HG02588 (cell line): ENCODE data around the gene MAGI1.
"Not testable (repeated sequence)": the region's sequence is repeated elsewhere in the genome, so short reads cannot be mapped to it uniquely, and the experiment has no call there.

Experiments used
- ATAC-seq: cut with Tn5 transposase; IDR thresholded peaks from one replicate; pipeline ENCODE4 v1.9.1; 2021; ENCODE audit warnings: mild to moderate bottlenecking, moderate library complexity; ENCODE audit not compliant: unreplicated experiment

Gene MAGI1

DNA sequence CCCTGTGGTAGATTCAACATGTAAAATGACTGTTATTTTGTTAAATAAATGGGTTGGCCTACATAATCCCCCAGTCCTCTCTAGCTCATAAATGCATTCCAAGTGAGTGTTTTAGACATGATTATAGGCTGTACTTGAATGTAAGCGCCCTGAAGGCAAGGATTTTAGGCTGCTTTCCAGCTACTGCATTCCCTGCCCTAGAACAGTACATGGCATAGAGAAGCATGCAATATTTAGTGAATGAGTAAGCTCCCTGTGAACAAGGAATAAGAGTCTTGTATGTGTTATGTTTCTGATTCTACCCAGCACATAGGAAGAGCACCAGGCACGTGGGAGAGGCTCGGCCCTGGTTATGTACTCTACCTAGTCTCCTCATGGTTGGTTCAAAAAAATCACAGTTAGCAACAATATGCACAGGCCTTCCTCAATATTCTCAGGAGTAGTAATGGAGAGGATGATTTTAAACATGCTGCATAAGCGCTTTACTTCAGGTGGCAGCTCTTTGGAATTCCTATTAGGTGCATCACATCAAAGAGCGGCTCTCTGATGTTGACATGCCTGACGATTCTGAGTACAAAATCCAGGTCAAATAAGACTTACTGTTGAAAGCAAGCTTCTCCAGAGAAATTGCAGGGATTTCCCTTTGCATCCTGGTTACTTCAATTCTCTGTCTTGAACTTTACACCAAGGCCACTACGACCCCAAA is 456.6 kb downstream of the MAGI1 start:
- ATAC-seq, result no peak

DNA sequence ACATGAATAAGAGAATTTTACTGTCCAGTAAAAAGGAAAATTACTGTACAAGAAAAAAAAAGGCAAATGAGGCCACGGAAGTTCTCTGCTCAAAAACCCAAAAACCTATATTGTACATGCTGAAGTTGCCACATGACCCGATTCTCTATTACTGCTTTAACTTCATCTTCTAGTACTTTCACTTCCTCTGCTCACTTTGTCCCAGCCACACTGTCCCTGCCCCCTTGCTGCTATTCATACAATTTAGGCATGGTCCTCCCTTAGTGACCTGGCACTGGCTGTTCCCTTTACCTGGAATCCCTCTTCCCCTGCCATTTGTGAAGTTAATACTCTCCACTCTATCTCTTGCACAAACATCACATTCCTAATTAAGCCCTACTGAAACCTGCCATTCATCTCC is 457.4 kb downstream of the MAGI1 start:
- ATAC-seq, result no peak

DNA sequence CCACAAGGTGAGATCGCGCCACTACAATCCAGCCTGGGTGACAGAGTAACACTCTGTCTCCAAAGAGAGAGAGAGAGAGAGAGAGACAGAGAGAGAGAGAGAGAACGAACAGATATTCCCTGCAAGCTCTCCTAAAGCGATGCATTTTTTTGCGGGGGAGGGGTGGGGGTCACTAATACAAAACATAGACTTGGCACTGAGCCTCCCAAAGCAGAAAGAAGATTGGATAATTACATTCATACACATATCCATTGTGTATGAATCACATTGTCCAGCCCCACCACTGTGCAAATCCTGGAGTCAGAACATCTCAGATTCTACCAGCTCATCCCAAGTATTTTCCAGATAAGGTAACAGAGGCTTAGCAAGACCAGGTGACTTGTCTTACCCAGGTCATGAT is 459.9 kb downstream of the MAGI1 start:
- no peak for ATAC-seq

DNA sequence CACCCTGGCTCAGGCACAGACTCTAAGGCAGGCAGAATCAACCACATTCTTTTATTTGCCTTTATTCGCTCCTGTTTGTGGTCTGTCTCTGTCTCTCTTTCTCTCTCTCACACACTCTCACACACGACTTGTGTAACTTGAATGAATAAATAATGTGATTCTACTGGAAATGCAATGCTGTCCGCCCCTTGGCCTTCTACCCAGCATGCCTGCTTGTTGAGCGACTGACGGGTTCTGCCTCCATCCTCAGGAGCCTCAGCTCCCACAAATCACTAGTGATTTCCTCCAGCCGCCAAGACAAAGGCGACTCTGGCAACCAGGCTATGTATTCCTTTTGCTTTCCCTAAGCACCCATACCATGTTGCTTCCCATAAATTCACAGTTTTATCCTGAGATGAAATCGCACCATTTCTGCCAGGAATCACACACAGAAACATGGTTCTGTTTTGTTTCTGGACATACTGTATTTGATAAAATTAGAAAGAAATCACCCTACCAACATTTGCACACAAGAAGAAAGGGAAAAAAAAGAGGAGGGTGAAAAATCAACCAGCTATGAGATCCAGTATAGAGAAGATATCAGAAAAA is 460.8 kb downstream of the MAGI1 start:
- ATAC-seq, result no peak

DNA sequence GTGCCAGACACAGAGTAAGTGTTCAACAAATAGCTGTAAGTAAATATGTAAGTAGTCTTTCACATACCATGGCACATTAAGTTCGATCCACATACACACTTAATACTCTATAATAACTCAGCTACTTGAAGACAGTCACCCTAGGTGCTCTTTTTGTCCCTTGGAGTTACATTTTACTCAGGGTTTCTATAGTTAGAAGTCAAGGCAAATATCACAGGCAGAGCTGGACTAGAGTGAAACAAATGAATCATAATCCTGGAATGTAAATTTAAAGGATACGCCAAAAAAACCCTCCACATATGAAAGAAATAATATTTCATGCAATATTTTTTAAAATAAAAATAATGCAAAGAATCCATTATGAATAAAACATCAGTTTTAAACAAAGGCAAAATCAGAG is 461.8 kb downstream of the MAGI1 start:
- no peak for ATAC-seq

DNA sequence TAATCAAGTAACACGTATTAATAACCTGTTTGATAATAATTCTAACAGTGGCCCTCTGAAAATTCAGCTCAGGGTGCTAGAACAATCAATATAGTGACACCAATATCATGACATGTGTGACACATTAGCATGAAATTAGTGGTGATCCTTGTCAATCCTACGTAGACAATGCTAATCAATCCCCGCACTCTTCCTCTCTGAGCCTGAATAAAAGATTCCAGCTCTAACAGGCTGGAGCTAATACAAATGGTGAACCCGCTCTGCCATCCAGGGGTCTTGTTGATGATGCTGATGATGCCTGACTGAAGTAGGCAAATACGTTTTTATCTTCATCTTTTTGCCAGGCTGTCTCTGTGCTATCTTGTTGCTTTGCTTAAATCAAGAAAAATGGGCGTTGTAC is 462.5 kb downstream of the MAGI1 start:
- ATAC-seq, result no peak

DNA sequence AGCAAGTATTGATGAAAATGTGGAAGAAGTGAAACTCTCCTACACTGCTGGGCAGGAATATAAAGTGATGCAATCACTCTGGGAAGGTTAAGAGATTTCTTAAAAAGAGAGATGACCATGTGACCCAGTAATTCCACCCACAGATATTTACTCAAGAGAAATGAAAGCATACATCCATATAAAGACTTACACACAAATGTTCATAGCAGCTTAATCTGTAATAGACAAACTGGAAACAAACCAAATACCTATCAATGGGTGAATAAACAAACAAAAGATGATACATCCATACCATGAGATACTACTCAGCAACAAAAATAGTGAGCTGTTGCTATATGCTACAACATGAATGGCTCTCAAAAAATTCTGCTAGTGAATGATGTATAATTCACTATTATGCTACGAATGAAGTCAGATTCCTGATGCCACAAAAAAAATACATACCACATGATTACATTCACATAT is 463.3 kb downstream of the MAGI1 start:
- ATAC-seq, result no peak

DNA sequence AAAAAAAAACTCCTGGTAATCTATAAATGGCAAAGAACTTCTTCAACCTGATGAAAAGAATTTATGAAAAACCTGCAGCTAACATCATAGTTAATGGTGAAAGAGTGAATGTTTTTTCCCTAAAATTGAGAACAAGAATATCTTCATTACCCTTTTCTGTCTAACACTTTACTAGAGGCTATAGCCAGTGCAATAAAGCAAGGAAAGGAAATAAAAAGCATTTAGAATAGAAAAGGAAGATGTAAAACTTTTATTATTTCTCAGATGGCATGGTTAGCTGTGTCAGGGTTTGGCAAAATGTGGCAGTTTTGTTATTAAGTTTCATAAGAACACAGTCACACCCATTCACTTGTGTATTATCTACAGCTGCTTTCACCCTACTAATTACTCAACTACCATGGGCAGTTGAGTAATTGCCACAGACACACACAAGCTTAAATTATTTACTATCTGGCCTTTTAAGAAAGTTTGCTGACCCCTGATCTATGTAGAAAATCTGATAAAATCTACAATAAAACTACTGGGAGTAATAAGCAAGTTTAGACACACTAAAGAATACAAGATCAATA is 465.1 kb downstream of the MAGI1 start:
- ATAC-seq, result no peak

DNA sequence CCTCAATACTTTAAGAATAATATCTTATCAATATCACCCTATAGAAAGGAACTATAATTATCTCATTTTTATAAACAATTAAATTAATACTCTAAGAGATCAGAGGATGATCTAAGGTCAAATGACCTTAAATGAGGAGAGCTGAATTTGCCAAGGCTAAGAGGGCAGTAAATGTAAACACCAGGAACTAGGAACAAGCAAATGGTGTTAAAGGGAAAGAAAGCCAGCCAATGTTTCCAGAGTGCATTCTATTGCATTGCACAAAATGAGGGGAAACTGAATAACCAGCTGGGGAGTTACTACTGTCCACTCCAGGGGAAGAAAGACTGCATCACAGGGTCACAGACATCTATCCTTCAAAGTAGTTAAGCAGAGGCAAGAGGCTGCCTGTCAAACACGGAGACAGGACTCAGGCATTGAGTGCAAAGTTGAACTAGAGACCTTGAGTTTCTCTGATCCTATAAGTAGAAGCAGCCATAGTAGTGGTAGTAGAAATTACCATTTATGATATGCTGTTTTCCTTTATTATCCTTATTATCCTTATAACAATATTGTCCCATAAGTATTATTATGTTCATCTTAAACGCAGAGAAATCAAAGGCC is 466.4 kb downstream of the MAGI1 start:
- ATAC-seq, result no peak

DNA sequence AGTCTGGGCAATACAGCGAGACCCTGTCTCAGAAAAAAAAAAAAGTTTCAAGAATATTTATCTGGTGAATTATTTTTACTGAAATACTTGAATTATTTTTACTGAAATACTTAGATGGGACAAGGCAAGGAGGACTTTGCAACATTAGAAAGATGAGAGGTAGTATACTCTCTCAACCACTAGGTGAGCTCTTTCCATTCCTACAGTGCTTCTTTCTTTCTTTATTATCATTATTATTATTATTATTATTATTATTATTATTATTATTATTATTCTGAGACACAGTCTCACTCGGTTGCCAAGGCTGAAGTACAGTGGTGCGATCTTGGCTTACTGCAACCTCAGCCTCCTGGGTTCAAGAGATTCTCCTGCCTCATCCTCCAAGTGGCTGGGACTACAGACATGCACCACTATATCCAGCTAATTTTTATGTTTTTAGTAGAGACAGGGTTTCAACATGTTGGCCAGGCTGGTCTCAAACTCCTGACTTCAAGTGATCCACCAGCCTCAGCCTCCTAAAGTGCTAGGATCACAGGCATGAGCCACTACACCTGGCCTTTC is 468.8 kb downstream of the MAGI1 start:
- no peak for ATAC-seq

DNA sequence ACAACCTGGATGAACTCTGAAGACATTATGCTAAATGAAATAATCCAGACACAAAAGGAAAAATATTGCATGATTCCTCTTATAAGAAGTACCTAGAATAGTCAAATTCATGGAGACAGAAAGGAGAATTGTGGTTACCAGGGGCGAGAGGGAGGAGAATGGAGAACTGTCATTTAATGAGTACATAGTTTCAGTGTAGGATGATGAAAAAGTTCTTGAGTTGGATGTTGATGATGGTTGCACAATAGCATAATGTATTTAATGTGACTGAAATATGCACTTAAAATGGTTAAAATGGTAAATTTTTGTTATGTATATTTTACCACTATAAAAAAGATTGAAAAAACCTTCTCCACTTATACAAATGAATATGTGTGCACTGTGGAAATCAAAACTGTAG is 469.6 kb downstream of the MAGI1 start:
- no peak for ATAC-seq

DNA sequence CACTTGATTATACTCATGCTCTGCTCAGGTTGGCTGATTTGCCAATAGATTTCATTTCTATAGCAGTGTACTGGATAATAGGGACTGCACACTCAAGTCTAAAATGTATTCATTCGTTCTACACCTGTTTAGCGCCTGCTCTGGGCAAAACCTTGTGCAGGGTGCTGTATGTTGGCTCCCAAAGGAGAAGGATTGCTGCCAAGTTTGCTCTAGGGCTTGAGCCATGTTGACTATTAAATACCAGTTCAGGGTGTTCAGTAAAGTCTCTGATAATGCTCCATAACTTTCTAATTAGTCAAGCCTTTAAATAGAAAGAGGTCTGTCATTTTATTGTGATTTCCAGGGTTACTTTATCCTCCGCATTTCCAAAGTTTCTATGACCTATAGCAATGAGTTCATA is 470.2 kb downstream of the MAGI1 start:
- ATAC-seq, result no peak

DNA sequence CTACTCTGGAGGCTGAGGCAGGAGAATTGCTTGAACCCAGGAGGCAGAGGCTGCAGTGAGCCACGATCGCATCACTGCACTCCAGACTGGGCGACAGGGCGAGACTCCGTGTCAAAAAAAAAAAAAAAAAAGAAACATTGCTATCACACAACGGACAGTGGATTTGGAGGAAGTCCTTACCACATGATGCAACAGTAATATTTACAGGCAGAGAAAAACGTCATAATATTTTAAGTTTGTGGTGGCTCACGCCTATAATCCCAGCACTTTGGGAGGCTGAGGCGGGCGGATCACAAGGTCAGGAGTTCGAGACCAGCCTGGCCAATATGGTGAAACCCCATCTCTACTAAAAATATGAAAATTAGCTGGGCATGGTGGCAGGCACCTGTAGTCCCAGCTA is 473.0 kb downstream of the MAGI1 start:
- ATAC-seq, result not testable (repeated sequence)

DNA sequence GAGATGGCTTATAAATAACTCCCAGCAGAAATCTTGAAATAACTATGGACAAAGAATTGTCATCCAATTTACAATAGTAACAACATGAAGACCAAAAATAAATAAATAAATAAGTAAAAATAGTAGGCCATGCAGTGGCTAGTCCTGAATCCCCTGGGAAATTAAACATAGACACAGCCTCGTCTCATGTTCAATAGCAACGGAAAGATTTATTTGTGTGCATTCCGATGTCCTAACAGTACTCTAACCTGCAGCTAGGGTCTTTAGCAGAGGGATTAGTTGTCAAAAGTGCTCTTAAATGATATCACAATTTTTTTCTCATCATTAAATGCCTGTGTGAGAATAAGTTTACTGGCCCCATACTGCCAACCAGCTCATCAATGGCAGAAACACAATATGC is 474.2 kb downstream of the MAGI1 start:
- ATAC-seq, result no peak

DNA sequence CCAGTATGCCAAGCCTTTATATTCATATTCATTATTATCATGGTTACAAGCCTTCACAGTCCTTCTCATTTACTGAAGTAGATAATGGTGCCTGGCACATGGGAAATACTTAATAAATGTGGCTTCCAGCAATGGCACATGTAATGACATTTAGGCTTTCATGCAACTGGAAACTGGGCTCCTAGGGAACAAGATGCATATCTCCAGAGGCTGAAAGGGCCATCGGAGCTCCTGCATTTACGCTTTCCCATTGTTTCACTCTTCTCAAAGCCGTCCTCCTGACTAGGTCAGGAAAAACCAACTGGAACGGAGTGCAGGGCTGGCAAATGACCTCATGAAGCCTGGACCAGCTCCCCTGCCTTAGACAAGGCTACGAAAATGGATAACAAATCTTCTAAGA is 474.9 kb downstream of the MAGI1 start:
- no peak for ATAC-seq

DNA sequence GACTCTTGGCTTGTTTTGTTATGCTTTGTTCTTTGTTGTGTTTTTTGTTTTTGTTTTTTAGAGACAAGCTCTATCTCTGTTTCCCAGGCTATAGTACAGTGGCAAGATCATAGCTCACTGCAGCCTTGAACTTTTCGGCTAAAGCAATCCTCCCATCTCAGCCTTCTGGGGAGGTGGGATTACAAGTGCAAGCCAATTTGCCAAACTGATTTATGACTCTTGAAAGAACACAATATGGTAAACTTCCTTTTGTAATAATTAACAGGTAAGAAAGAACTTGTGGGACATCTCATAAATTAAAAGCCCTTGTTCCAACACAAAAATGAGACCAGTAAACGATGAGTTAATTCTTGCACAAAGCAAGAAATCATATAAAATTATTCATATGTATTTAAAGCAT is 476.3 kb downstream of the MAGI1 start:
- no peak for ATAC-seq

DNA sequence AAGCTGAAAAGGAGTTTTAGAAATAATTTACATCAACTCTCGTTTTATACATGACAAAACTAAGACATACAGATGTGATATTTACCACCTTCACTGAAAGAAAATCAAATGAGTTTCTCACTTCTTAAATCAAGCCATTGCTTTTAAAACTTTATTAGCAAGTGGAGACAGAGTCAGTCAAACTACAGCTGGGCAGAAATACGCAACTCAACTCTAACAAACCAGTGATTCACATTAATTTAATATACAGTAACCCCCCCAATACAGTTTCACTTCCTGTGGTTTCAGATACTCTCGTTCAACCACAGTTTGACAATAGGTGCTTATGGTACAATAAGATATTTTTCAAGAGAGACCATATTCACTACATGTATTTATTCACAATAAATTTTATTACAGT is 477.1 kb downstream of the MAGI1 start:
- ATAC-seq, result no peak

DNA sequence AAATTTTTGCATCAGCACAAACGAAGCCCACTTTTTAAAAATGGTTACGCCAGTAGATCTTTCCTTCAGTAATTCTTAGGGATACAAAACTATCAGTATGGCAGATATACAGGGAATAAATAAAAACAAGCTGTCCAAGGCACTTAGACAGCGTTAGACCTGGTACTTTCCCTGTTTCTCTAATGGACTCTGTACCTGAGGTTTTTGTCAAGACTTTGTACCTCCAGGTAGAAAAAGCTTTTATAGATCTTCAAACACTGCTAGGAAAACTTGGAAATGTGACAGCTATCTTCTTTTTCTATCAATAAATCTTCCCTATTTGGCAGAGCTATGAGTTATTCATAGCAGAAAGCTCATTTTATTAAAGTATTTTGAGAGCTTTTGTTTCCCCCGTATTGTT is 477.8 kb downstream of the MAGI1 start:
- ATAC-seq, result no peak

DNA sequence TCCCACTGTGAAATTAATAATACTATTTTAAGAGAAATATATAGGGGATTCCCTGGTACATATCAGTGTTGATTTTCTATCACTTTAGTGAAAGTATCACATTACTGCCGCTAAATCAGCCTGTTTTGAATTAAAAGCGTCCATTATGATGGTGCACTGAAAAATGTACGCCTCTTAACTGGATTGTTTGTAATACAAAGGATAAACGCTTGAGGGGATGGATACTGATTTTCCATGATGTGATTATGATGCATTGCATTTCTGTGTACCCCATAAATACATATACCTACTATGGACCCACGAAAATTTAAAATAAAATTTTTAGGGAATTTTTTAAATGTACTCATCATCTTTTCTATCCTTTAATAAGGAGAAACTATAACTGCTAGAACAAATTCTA is 478.6 kb downstream of the MAGI1 start:
- ATAC-seq, result no peak

DNA sequence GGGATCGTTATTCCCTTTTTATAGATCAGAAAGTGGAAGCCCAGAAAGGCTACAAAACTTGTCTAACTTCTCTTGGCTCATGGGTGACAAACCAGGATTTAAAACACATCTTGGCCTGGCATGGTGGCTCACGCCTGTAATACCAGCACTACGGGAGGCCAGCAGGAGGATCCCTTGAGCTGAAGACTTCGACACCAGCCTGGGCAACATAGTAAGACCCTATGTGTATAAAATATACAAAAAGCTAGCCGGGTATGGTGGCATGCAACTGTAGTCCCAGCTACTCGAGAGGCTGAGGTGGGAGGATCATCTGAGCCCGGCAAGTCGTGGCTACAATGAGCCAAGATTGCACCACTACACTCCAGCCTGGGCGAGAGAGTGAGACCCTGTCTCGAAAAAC is 479.1 kb downstream of the MAGI1 start:
- no peak for ATAC-seq

DNA sequence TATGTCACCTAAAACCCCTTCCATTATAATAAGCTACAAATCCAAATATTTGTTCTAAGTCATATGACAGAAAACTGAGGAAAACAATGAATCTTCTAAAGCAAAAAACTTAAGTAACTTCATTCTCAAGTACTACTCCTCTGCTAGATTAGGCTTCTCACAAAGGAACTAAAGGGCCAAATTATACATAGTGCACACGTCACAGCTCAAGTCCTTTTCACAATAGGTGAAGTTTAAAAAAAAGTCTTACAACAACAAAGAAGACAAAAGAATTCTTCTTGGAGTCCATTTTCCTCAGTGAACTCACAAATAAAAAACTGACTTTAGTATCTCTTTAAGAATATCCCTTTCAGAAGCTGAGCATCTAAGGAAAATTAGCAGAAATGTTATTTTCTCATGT is 479.9 kb downstream of the MAGI1 start:
- no peak for ATAC-seq
